ENCODE measurements around the gene TSG101. TPM values are rescaled to one million over a fixed set of nuclear protein-coding genes. Genes with fewer than 3 reads are reported as not detected.

TSG101 gene, protein sequence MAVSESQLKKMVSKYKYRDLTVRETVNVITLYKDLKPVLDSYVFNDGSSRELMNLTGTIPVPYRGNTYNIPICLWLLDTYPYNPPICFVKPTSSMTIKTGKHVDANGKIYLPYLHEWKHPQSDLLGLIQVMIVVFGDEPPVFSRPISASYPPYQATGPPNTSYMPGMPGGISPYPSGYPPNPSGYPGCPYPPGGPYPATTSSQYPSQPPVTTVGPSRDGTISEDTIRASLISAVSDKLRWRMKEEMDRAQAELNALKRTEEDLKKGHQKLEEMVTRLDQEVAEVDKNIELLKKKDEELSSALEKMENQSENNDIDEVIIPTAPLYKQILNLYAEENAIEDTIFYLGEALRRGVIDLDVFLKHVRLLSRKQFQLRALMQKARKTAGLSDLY
- 10 to 100 TPM; 24.8 to 36.5 TPM for total RNA-seq

DNA sequence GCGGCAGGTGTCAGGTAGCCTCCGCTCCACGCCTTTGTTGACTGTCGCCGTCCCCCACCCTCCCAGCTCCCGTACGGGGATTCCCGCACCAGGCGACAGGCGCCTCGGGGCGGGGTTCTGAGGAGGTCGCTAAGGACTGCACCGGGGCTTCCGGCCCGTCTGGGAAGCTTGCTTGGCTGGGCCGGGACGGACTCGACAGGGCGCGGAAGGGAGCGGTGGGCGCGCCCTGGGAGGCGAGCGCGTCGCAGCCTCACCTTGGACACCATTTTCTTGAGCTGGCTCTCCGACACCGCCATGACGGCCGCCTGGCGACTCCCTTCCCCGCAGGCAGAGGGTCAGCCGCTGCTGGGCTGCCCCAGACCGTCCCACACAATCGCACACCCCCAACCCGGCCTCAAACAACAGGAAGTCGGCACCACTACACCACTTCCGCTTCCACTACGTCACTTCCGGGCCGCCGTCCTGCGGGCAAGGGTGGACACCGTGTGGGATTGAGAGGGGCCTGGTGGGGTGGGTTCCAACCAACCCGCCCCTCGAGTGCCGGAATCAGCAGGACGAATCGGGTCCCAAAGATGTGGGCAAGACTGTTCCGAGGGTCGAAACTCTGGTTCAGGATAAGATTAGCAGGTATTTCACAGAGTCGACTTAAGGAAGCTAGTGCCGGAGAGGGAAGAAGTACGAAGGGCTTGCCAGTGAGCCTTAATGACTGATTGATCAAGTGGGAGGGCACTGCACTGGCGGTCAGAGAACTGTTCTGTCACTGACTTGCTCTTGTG, at the start of gene TSG101:
Gene TSG101, minus strand, starts transcription at position 422 of the 776 bp plus-strand sequence. Its CDS starts 126 bp downstream, at position 296.
- ATAC-seq (replicated peaks): peak; percentile 94
- peaks cover 48% of the 10 kb centered on the region for H3K36me3 Mint-ChIP-seq (ENCODE audit: low read depth)
- peak within 1 kb of the TSS; percentile 99 for H3K27ac Mint-ChIP-seq
- H3K4me1 Mint-ChIP-seq: peaks cover 7% of the 10 kb centered on the region
- H3K4me3 Mint-ChIP-seq: peak within 1 kb of the TSS; percentile 97
- H3K9me3 Mint-ChIP-seq: no peaks in the 10 kb centered on the region
- no peaks in the 10 kb centered on the region for H3K27me3 Mint-ChIP-seq

DNA sequence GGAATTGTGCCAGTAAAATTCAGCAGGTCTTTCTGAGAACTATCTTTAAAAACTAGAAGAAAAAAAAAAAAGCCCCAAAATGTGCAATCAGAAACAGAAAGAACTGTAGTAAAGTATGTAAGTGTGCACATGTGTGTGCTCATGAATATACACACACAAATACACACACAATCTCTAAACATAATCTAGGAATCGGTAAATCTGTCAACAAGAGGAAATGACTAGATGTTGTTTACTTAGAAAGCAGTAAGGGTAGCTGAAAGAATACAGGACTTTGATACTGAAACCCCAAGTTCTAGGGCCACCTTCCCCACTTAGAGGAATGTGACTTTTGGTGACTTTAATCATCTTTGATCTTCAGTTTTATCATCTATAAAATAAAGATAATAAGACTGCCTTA, 48.6 kb upstream of the TSG101 start:
- H3K27ac Mint-ChIP-seq: no peak overlapping the region
- H3K4me1 Mint-ChIP-seq: peaks cover 7% of the 10 kb centered on the region
- no peaks in the 10 kb centered on the region for H3K27me3 Mint-ChIP-seq
- H3K36me3 Mint-ChIP-seq (ENCODE audit: low read depth): peaks cover 78% of the 10 kb centered on the region
- H3K4me3 Mint-ChIP-seq: no peak overlapping the region
- no peaks in the 10 kb centered on the region for H3K9me3 Mint-ChIP-seq
- no peak for ATAC-seq (replicated peaks)

DNA sequence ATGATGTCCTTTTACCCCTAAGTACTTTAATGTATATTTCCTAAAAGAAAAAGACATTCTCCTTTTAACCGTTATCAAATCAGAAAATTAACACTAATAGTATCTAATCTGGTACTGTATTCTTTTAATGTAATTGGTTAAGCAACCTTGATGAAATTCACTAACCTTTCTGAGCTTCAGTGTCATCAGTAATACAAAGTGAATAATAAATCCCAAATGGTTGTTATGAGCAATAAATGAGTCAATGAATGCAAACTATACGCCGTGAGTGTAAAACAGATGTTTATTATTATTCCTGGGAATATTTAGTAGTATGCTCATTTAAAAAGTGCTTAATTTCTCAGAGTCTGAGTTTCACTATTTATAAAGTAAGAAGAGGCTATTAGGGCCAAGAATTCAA, 40.3 kb upstream of the TSG101 start:
- Mint-ChIP-seq H3K36me3 (ENCODE audit: low read depth) (peaks cover 71% of the 10 kb centered on the region), H3K4me3 (no peak overlapping the region), H3K4me1 (no peaks in the 10 kb centered on the region), H3K9me3 (no peaks in the 10 kb centered on the region), H3K27ac (no peak overlapping the region), H3K27me3 (no peaks in the 10 kb centered on the region)
- ATAC-seq (replicated peaks): no peak

DNA sequence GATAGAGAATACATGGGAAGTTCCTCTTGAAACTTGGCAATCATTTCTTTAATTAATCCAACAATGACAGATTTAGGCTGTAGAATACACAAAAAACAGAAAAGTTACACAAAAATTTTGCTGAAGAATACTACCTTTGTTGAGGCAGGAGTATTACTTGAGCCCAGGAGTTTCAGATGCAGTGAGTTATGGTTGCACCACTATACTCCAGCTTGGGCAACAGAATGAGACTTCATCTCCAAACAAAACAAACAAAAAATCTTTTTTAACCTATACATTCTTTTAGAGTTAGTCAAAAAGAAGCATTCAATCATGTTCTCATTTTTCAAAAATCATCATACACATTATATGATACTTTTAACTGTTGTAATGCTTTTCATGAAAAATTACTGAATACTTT, 39.7 kb upstream of the TSG101 start:
- Mint-ChIP-seq H3K27ac (no peak overlapping the region), H3K4me1 (no peaks in the 10 kb centered on the region), H3K9me3 (no peaks in the 10 kb centered on the region), H3K27me3 (no peaks in the 10 kb centered on the region), H3K36me3 (ENCODE audit: low read depth) (peaks cover 69% of the 10 kb centered on the region), H3K4me3 (no peak overlapping the region)
- no peak for ATAC-seq (replicated peaks)

DNA sequence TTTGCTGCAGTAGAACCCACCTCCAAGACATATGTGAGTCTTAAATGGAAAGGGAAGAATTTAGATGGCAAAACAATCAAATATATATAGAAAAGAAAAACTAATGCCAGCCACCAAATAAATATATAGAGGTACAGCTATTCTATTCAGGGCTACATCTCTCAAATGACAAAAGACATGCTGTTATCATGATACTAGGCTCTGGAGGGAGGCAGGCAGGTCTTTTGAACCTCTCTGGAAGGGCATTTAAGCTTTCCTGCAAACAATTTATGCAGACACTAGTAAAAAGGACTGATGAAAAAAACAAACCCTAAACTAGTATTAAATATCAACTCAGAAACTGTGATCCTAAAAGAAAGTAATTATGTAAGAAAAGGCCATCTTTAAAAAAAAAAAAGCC, 37.4 kb upstream of the TSG101 start:
- Mint-ChIP-seq H3K36me3 (ENCODE audit: low read depth) (peaks cover 70% of the 10 kb centered on the region), H3K9me3 (no peaks in the 10 kb centered on the region), H3K4me1 (no peaks in the 10 kb centered on the region), H3K4me3 (no peak overlapping the region), H3K27me3 (no peaks in the 10 kb centered on the region), H3K27ac (no peak overlapping the region)
- ATAC-seq (replicated peaks): no peak

DNA sequence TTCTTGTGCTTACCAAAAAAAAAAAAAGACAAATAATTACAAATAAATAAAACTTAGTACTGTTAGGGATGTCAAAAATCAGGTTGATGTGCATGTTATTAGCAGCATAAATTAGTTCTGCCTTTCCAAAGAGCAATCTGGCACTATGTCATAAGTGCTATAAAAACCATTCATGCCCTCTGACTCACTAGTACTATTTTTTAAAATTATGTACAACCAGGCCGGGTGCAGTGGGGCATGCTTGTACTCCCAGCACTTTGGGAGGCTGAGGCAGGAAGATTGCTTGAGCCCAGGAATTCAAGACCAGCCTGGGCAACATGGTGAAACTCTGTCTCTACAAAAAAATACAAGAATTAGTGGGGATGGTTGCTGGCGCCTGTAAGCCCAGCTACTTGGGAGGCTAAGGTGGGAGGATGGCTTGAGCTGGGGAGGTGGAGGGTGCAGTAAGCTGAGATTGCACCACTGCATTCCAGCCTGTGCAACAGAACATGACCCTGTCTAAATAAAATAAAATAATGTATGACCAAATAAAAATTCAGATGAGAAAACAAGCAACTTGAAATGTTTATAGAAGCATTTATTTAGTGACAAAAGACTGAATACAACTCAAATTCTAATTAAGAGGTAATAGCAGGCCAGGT, 36.5 kb upstream of the TSG101 start:
- H3K4me3 Mint-ChIP-seq: no peak overlapping the region
- H3K27ac Mint-ChIP-seq: no peak overlapping the region
- ATAC-seq (replicated peaks): no peak
- H3K27me3 Mint-ChIP-seq: no peaks in the 10 kb centered on the region
- no peaks in the 10 kb centered on the region for H3K9me3 Mint-ChIP-seq
- H3K4me1 Mint-ChIP-seq: no peaks in the 10 kb centered on the region
- peaks cover 73% of the 10 kb centered on the region for H3K36me3 Mint-ChIP-seq (ENCODE audit: low read depth)

DNA sequence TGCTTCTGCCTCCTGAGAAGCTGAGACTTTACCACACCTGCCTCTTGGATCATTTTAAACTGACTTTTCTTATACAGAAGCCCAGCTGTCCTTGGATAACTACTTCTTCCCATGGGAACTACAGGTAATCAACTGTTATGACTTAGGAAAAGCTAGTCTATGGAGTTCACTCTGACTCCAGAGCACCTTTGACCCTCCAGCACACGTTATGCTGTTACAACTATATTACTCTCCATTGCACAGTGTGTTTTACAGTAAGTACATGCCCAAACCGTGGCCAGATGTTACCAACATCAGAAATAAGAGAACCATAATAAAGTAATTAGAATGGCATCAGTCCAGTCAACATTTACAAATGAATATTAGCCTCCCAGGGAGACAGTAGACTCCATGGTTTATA, 21.3 kb upstream of the TSG101 start:
- Mint-ChIP-seq H3K27ac (no peak overlapping the region), H3K9me3 (no peaks in the 10 kb centered on the region), H3K27me3 (no peaks in the 10 kb centered on the region), H3K36me3 (ENCODE audit: low read depth) (peaks cover 44% of the 10 kb centered on the region), H3K4me3 (no peak overlapping the region), H3K4me1 (no peaks in the 10 kb centered on the region)
- ATAC-seq (replicated peaks): no peak

DNA sequence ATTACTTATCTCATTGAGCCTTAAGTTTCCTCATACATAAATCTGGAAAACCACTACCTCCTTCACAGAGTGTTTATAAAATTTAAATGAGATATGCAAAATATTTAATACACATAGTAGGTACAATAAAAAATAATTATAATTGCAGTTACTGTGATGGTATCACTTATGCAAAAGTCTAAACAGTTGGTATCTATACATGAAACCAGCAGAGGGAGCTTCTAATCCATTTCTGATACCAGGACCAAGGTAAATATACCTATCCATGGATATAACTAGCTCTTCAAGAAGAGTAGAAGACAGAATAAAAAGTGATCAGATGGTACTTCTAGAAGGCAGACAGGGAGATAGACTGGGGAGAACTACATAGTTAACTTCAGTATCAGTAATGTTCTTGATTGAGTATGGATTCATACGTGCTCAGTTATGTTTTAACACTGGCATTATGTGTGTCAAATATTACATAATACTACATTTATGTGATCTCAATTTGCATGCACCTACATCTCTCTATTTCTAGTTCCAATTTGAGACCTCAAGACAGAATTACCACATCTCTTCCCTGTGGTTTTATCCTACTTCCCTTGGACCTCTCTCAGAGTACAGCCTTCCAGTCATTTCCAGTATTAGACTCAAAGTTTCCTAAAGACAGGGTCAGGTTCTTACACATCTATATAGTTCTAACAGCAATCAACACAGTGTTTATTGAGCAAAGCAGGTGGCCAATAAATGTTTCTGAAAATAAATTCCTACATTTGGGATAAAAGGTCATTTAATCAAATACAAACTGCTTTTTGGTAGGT, 13.7 kb upstream of the TSG101 start:
- H3K4me1 Mint-ChIP-seq: peaks cover 5% of the 10 kb centered on the region
- H3K27ac Mint-ChIP-seq: no peak overlapping the region
- H3K27me3 Mint-ChIP-seq: no peaks in the 10 kb centered on the region
- no peaks in the 10 kb centered on the region for H3K9me3 Mint-ChIP-seq
- H3K4me3 Mint-ChIP-seq: no peak overlapping the region
- ATAC-seq (replicated peaks): peak; percentile 67
- peaks cover 47% of the 10 kb centered on the region for H3K36me3 Mint-ChIP-seq (ENCODE audit: low read depth)

DNA sequence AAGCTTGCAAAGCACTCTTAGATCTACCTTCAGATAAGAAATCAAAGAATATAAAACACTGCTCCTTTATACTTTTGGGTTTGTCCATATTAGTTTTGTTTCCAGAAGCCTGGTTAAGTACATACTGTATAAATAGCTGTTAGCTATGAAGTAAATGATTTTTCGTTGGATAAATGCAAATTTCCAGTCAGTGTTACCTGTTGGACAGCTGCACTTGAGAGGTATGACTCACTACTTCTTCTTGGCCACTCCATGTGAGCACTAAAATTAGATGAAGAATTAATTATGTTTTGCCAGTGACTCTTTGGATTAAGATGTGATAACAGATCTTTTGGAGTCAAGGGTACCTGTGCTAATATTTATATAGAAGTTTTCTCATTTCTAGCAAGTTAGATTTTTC, 9.5 kb upstream of the TSG101 start:
- H3K4me3 Mint-ChIP-seq: no peak overlapping the region
- no peaks in the 10 kb centered on the region for H3K27me3 Mint-ChIP-seq
- H3K4me1 Mint-ChIP-seq: peaks cover 5% of the 10 kb centered on the region
- no peak overlapping the region for H3K27ac Mint-ChIP-seq
- H3K36me3 Mint-ChIP-seq (ENCODE audit: low read depth): peaks cover 37% of the 10 kb centered on the region
- ATAC-seq (replicated peaks): no peak
- H3K9me3 Mint-ChIP-seq: no peaks in the 10 kb centered on the region

DNA sequence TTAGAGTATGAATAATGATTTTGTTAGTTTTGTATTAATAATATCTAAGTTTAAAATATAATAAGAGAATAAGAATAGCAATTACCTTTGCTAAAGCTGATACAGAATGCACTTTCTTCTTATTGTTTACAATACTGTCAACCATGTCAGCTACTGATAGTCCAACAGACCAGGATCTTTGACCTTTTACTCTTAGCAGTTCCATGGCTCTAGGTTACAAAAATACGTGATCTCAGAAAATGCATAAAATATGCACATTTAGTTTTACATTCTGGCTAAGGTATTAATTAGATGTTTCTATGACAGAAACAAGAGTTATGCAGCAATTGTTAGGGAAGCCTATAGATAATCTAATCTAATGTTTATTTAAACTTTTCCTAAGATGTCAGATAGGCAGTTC, 7.5 kb upstream of the TSG101 start:
- H3K9me3 Mint-ChIP-seq: no peaks in the 10 kb centered on the region
- H3K36me3 Mint-ChIP-seq (ENCODE audit: low read depth): peaks cover 31% of the 10 kb centered on the region
- no peak overlapping the region for H3K4me3 Mint-ChIP-seq
- ATAC-seq (replicated peaks): no peak
- H3K4me1 Mint-ChIP-seq: no peaks in the 10 kb centered on the region
- H3K27ac Mint-ChIP-seq: no peak overlapping the region
- H3K27me3 Mint-ChIP-seq: no peaks in the 10 kb centered on the region

DNA sequence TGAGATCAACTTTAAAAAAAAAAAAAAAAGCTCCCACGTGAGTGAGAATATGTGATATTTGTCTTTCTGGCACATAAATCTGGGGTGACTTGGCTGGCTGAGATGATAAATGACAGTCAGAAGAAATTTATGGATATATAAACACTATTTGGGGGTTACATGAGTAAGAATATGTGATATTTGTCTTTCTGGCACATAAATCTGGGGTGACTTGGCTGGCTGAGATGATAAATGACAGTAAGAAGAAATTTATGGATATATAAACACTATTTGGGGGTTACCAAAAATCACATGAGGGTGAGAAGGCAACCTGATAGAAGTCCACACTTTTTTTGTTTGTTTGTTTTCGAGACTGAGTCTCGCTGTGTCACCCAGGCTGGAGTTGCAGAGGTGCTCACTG, 6.6 kb upstream of the TSG101 start:
- Mint-ChIP-seq H3K27ac (no peak overlapping the region), H3K9me3 (no peaks in the 10 kb centered on the region), H3K36me3 (ENCODE audit: low read depth) (peaks cover 31% of the 10 kb centered on the region), H3K4me3 (no peak overlapping the region), H3K27me3 (no peaks in the 10 kb centered on the region), H3K4me1 (no peaks in the 10 kb centered on the region)
- ATAC-seq (replicated peaks): no peak

DNA sequence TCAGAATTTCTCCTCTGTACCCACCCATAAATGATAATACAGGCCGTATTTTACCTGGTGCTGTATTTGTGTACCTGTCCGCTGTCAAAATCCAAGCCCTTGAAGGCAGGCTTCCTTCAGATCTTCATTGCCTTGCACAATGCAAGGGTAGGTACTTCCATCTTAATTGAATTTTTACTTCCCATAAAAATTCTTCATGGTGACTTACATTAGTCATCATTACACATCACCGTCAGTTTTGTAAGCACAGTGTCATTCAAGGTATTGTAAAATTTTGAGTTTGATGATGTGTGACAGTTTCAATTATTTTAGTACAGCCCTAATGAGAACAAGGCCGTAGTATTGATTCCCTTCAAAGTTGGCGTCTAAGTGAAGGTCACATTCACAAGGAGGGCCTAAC, 770 bp upstream of the TSG101 start:
- ATAC-seq (replicated peaks): no peak
- peak overlapping the region; percentile 97 for H3K4me3 Mint-ChIP-seq
- no peaks in the 10 kb centered on the region for H3K9me3 Mint-ChIP-seq
- H3K27me3 Mint-ChIP-seq: no peaks in the 10 kb centered on the region
- peak overlapping the region; percentile 99 for H3K27ac Mint-ChIP-seq
- no peaks in the 10 kb centered on the region for H3K4me1 Mint-ChIP-seq
- peaks cover 41% of the 10 kb centered on the region for H3K36me3 Mint-ChIP-seq (ENCODE audit: low read depth)

DNA sequence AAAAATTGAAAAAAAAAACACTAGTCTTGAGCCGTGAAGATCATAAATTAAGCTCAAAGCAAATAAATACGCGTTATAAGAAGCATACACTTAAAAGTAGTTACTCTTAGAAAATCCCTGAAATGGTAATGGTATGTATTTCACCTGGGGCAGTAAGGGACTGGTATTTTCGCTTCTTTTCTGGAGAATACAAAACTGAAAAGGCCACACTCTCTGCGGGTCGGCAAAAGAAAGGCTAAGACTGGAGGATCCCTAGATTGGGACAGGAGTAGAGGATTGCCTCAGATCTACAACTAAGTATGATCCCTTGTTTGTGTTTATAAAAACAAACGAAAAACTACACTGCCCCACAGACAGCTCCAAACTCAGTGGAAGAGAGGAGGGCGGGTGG, 617 bp downstream of the TSG101 start:
- H3K27me3 Mint-ChIP-seq: no peaks in the 10 kb centered on the region

DNA sequence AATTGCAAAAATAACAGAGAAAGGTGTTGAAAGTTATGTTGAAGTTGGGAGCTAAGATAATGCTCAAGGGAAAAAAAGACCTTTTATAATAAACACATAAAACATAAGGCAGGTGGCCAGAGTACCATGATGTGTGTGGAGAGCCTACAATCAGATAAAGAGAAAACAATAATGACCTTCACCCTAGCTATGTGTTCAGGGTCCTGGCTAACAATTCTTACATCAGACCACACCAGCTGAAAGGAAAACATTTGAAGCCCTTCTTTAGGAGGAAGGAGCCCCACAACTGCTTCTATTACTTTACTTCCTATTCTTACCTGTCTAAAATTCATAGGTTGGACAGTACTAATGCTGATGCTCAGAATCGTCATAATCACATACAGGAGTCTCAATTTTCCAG, 2.5 kb downstream of the TSG101 start:
- peaks cover 7% of the 10 kb centered on the region for H3K4me1 Mint-ChIP-seq
- H3K27me3 Mint-ChIP-seq: no peaks in the 10 kb centered on the region
- no peak for ATAC-seq (replicated peaks)
- H3K4me3 Mint-ChIP-seq: no peak overlapping the region
- peaks cover 51% of the 10 kb centered on the region for H3K36me3 Mint-ChIP-seq (ENCODE audit: low read depth)
- no peaks in the 10 kb centered on the region for H3K9me3 Mint-ChIP-seq
- peak overlapping the region; percentile 17 for H3K27ac Mint-ChIP-seq

More for the DNA sequence above, 617 bp downstream of the TSG101 start:
- peak overlapping the region; percentile 97 for H3K4me3 Mint-ChIP-seq
- peaks cover 43% of the 10 kb centered on the region for H3K36me3 Mint-ChIP-seq (ENCODE audit: low read depth)
- no peaks in the 10 kb centered on the region for H3K9me3 Mint-ChIP-seq
- no peak for ATAC-seq (replicated peaks)
- peak overlapping the region; percentile 99 for H3K27ac Mint-ChIP-seq
- H3K4me1 Mint-ChIP-seq: peaks cover 7% of the 10 kb centered on the region

Data from activated T-helper 17 cell treated with anti-CD3 and anti-CD28 coated beads, Interleukin-2, amount 50 U/mL, for 72 hours (primary cell).